Hindlimb muscle (tissue), 1 donor: ENCODE results near the gene CSRNP3. TPM values are rescaled to one million over a fixed set of nuclear protein-coding genes. Genes with fewer than 3 reads are reported as not detected.
A peak's percentile ranks its signal among the peaks of the same experiment; 100 is the strongest.

Source experiments
- DNase-seq: peaks from one replicate; pipeline ENCODE4 v3.0.0-alpha.2; 2013
- polyA plus RNA-seq: library from polyadenylated mRNA; unstranded; fragments of 120-200 nt; gene quantifications from one replicate; pipeline ENCODE4 v1.2.1, GENCODE V29; 2013; ENCODE audit not compliant: insufficient read length

The CSRNP3 gene
- polyA plus RNA-seq, 1 donor: 11.2 TPM

DNA sequence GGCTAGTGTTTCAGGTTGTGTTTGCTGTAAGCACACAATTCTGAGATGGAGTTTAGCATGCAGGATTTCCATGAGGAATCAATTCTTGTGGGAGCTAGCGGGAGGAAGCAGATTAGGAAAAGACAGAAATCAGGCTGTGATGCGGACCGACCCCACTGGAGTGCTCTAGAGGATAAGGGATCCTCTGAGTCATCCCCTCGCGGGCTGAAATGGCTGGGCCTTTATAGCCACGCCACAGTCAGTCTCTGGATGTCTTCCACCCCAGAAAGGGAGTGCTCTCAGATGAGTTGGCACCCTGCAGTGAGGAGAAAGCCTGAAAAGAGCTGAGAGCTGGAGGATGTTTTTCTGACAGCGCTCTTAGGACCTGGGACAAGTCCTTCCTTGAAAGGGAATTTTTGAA, 222.1 kb downstream of the CSRNP3 start:
- no peak for DNase-seq

DNA sequence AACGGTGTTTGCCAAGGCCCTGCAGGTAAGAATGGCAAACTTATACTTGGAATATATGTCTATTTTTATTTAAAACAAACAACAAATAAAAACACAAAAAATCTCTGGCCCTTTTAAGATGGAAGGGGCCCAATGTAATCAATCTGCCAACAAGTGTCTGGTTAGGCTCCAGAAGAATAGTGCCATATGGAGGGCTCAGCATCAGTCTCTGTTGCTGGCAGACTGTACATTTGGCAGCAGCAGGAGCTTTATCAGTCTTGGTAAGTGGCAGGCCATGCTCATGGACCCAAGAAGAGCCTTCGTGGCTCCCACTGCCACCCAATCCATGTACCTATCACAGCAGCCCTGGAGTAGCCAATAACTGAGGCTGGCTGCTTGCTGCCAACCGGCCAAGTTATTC, 223.4 kb downstream of the CSRNP3 start:
- no peak for DNase-seq

DNA sequence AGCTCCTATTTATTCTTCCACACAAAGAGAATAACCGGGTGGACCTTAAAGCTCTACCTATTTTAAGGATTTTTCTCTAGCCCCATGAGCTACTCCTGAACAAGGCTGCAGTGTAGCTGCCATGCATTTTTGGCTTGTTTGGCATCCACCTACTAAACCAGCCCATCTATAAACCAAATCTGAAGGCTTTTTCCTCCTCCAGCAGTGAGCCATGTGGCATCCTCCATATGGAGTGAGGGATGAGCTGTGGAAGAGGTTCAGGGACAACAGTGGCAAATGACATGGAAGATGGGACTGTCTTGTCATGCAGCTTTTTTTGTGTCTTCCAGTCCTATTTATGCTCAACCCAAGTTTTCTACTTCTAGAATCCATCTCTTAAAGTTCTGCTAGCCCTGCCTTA, 224.3 kb downstream of the CSRNP3 start:
- DNase-seq: no peak

DNA sequence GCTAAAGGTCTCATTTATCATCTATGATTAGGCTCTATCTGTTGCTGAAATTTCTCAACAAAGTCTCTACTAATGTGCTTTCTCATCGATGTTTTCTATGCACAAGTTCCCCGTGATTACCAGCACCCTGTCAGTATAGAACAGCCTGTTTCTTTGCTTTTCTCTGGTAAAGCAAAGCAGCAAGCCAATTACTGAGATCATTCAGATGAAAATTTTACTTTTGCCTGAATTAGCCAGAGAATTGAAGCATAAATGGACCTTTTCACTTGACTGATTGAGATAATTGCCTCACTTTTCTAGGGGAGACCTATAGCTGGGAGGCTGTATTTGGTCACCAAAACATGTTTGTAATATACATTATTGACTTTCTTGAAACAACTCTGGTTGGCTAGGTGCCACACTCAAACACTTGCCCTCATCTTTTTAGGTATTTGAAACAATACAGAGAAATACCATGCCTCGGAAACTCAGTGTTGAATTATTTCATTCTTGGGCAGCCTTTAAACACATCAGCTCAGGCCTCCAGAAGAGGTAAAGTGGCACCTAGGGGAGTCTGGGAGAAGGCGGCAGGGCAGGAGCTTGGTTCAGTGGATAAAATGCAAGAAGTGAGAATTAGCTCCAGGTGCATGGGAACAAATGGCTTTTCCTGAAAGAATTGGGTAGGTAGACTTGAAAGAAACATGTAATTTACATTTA, 228.4 kb downstream of the CSRNP3 start:
- DNase-seq: no peak

DNA sequence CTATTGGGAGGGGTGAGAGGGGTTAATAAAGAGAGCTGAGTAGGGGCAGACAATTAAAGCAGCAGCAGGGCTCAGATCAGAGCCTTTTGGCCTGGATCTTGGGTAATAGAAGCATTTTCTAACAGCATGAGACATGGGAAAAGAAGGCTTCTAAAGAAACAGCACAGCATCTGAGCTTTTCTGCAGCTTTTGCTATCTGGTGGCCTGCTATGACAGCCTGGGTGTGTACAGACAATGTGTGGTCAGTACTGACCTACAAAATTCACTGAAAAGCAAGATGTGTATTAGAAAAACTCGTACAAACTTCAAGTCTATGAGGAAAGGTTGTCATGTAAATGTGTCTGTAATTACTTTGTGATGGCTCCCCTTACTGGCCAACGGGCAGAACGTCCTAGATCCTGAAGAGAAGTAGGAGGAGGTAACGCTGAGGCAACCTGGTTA, 229.0 kb downstream of the CSRNP3 start:
- DNase-seq: peak; percentile 55

DNA sequence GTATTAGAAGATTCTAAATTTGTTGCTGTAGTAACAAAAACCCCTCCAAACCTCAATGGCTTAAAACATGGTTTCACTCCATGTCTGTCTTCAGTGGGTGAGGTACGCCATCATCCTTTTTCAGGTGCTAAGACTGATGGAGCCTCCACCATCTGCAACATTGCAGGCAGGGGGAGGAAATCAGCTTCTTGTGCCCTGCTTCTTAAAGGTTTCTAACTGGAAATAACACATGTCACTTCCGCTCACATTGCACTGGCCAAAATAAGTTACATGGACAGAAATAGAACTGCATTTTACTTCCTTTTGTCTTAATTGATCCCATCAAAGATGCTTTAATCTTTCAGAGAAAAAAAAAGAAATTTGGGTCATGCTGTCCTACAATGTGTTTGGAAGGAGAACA, 230.4 kb downstream of the CSRNP3 start:
- DNase-seq: no peak

DNA sequence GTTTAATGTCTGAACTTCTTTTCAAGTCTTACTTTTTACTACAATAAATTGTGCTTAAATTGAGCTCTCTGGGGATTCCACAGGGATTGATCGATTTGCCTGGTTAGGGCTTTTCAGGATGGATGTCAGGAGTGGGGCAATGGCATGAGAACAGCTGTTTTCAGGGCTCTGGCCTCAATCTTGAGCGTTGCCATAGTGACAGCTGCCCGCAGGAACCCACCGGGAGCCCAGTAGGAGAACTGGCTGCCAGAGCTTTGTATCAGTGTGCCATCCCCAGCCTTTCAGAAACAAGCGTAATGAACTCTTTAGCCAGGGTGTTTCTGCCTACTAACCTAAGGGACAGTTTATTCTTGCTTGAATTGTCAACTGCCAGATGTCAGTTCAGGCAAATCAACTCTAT, 231.0 kb downstream of the CSRNP3 start:
- DNase-seq: no peak

DNA sequence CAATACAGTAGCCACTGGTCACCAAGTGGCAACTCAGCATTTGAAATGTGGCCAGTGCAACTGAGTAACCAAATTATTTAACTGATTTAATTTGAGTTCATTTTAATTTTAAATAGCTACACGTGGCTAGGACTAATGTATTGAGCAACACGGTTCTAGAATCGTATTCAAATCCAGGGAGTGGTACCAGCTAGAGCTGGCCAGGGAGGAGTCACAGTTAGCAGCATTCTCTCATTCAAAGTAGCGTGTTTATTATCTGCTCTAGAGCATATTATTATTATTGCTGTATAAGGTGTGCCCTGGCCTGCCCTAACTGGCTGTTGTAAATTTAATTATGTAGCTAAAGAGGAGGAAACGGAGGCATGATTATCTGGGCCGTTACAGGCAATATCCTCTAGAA, 231.6 kb downstream of the CSRNP3 start:
- DNase-seq: no peak

DNA sequence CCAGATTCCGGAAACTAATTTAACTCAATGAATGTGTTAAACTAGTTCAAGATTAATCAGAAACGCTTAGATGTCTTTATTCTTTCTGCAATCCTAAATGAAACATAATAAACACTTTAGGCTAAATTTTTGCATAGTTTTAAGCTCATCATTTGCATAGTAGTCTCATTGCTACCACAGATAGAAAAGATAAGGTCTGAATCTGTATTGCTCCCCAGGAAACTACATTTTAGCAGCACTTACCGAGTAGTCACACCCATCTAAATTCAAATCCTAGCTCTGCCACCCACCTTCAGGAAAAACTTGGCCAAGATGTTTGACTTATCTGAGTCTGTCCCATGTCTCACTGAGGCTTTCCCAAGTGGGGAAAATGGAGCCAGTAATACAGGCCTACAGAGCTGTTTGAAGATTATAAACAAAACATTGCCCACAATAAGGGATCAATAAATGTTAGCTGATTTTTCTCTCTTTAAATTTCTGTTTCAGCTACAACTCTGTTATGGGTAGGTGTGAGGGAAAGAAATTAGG, 237.5 kb downstream of the CSRNP3 start:
- no peak for DNase-seq

DNA sequence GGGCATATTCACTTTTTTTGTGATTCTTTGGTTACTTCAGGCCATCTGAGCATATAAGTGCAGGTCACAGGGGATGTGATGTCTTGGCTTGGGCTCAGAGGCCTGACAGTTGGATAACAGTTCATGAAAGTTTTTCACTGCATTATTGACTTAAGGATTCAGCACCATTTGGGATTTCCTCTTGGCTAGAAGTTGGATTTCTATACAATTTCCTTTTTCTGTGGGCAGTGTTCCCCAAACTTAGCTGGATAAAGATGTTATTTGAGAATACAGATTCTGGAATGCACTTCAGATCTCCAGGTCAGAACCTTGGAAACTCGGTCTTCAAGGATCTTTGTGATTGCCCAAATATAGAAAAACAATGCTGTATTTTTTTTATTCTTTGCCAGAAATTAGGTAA, 246.6 kb downstream of the CSRNP3 start:
- DNase-seq: no peak

DNA sequence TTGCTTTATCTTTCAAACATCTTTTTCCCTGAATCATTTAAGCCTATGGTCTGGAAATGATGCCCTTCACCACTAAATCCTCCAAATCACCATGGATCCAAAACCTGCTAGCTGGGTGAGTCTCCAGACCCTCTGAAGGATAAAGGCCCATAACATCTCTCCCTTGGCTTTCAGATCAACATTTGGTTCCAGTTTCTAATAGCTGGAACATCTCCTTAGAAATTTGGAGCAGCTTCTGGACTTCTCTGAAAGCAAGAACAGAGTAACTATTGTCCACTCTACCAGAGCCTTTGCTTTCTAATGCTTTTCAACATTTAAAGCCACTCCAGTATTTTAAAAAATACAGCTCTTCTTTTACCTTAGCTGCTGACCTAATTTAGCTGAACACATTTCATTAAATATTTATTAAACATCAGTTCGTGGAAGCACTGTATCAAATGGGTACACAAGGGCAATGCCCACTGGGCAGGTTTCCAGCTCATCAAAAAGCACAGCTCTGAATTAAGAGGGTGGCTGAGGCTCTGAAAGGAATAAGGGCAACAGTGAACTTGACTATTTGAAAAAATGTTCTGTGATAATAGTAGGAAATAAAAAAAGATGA, 249.2 kb downstream of the CSRNP3 start:
- DNase-seq: no peak

DNA sequence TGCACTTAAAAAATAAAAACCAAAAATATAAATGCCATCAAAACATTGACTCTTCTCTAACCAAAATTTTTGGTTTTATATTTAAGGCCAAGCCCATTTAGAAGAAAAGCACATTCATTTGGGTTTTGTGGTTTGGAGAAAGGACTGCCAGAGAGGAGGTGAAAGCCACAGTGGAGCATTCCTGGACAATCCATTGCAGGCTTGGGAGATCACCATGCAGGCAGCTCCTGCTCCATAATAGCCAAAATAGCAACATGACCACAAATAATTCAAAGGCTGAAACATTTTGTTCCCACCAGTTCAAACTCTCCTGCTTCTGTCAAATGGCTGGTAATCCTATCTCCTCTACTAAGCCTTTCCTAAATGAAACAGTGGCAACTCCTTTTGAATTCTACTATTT, 251.0 kb downstream of the CSRNP3 start:
- no peak for DNase-seq

DNA sequence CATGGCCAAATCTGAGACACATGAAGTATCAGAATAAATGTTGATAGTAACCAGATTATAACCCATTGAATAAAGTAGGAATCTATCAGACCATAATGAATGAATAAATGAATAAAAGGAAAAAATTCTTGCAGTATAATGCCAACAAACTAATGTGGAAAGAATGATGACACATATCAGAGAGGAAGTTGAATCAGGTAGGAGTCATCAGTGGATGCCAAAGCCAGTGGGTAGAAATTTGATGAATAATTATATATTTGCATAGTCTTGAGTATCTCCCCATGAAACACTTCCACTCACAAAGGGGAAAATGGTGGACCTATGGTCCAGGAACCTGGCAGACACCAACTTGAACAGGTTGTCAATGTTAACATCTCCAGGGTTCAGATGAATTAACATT, 255.9 kb downstream of the CSRNP3 start:
- no peak for DNase-seq

Other genes starting within 250 kb of the CSRNP3 start
- not detected for gene SCN2A, start 230.3 kb upstream of the CSRNP3 start, polyA plus RNA-seq